ENCODE data around the gene CAMSAP2.

CAMSAP2 gene

DNA sequence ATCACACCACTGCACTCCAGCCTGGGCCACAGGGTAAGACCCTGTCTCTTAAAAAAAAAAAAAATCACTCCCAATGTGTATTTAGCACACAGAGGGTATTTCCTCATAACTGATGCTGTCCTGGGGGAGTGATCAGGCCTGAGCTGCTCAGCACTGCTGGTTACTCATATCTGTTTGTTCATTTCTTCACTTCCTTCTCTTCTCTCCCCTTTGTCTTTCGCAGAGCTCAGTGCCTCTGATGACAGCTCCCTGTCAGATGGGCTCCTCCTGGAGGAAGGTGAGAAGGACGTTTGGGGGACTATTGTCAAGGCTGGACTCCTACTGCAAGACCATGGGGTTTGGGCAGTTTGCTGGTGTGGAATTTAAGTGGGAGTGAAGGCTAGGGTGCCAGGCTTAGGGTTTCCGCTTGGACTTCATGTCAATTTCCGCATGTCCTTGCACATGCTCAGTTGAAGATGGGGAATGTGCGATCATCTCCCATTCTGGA, 169.0 kb downstream of the CAMSAP2 start:
- no peak for TF ChIP-seq POLR2A (IDR thresholded peaks at IDR 0.05; ENCODE audit: extremely low read depth, insufficient read length)
- TF ChIP-seq MYC (IDR thresholded peaks at IDR 0.05; ENCODE audit: low read depth, low read length), result no peak
- TF ChIP-seq MAX (IDR thresholded peaks at IDR 0.05; ENCODE audit: low read depth, low read length), result no peak
- TF ChIP-seq CTCF (IDR thresholded peaks at IDR 0.05; ENCODE audit: low read depth, low read length), result no peak
- DNase-seq (ENCODE audit: low read depth), result peak; percentile 96
- no peak overlapping the region for H3K4me3 ChIP-seq (ENCODE audit: low read depth, low read length)

GRCh38 chr1:200908191-200908868, 169.6 kb downstream of the CAMSAP2 start:
- DNase-seq (ENCODE audit: low read depth), result no peak
- no peak for TF ChIP-seq POLR2A (IDR thresholded peaks at IDR 0.05; ENCODE audit: extremely low read depth, insufficient read length)
- no peak for TF ChIP-seq CTCF (IDR thresholded peaks at IDR 0.05; ENCODE audit: low read depth, low read length)
- TF ChIP-seq MYC (IDR thresholded peaks at IDR 0.05; ENCODE audit: low read depth, low read length), result no peak
- no peak for TF ChIP-seq MAX (IDR thresholded peaks at IDR 0.05; ENCODE audit: low read depth, low read length)
- H3K4me3 ChIP-seq (ENCODE audit: low read depth, low read length), result no peak overlapping the region

DNA sequence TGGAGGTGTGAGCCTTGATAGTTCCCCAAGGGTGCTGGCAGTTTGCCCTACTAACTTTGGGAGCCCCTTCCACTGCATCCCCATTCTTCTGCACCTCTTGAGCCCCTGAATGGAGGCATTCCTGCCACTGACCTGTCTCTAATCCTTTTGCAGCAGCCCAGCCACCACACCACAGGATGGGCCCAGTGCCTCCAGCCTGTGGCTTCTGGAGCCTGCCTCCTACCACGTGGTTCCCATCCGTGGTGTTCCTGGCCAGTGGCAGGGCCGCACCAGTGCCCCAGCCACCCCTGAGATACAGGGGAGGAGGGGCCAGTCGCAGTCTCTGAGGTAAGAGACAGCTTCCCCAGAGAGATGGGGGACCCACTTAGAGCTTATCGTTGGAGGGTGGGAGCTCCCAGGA, 170.4 kb downstream of the CAMSAP2 start:
- TF ChIP-seq MAX (IDR thresholded peaks at IDR 0.05; ENCODE audit: low read depth, low read length) (no peak), MYC (IDR thresholded peaks at IDR 0.05; ENCODE audit: low read depth, low read length) (no peak), CTCF (IDR thresholded peaks at IDR 0.05; ENCODE audit: low read depth, low read length) (no peak), POLR2A (IDR thresholded peaks at IDR 0.05; ENCODE audit: extremely low read depth, insufficient read length) (no peak)
- DNase-seq (ENCODE audit: low read depth), result no peak

GRCh38 chr1:200909757-200910239, 171.1 kb downstream of the CAMSAP2 start:
- no peak overlapping the region for H3K4me3 ChIP-seq (ENCODE audit: low read depth, low read length)
- no peak for TF ChIP-seq MYC (IDR thresholded peaks at IDR 0.05; ENCODE audit: low read depth, low read length)
- no peak for TF ChIP-seq MAX (IDR thresholded peaks at IDR 0.05; ENCODE audit: low read depth, low read length)
- no peak for TF ChIP-seq CTCF (IDR thresholded peaks at IDR 0.05; ENCODE audit: low read depth, low read length)
- TF ChIP-seq POLR2A (IDR thresholded peaks at IDR 0.05; ENCODE audit: extremely low read depth, insufficient read length), result no peak
- no peak for DNase-seq (ENCODE audit: low read depth)

More for the DNA sequence above, 170.4 kb downstream of the CAMSAP2 start:
- H3K4me3 ChIP-seq (ENCODE audit: low read depth, low read length), result no peak overlapping the region
